IPS DF 4.7 (cell line): ENCODE results near the gene SFRP5.

ENCODE experiments used
- DNase-seq: peaks from one replicate; pipeline ENCODE4 v3.0.0-alpha.2; 2013; ENCODE audit warnings: low spot score; ENCODE audit errors: extremely low read depth

The SFRP5 gene

GRCh38 chr10:97788552-97789442, 17.0 kb upstream of the SFRP5 start:
- DNase-seq: no peak

- no peak for DNase-seq
Observed at GRCh38 chr10:97785731-97786130, 13.9 kb upstream of the SFRP5 start.

GRCh38 chr10:97785231-97785630, 13.4 kb upstream of the SFRP5 start:
- no peak for DNase-seq

- DNase-seq: no peak
Observed at GRCh38 chr10:97784200-97784810, 12.5 kb upstream of the SFRP5 start.

- DNase-seq: no peak
Observed at GRCh38 chr10:97782455-97783228, 10.8 kb upstream of the SFRP5 start.

GRCh38 chr10:97781618-97782331, 10.0 kb upstream of the SFRP5 start:
- no peak for DNase-seq

- no peak for DNase-seq
Observed at GRCh38 chr10:97780841-97781617, 9.2 kb upstream of the SFRP5 start.

- no peak for DNase-seq
Observed at GRCh38 chr10:97779975-97780374, 8.2 kb upstream of the SFRP5 start.

GRCh38 chr10:97779492-97779891, 7.7 kb upstream of the SFRP5 start:
- DNase-seq: no peak

GRCh38 chr10:97778452-97779302, 6.9 kb upstream of the SFRP5 start:
- DNase-seq: no peak

GRCh38 chr10:97777143-97777542, 5.3 kb upstream of the SFRP5 start:
- DNase-seq: no peak

GRCh38 chr10:97774811-97775294, 3.1 kb upstream of the SFRP5 start:
- no peak for DNase-seq

- no peak for DNase-seq
Observed at GRCh38 chr10:97773096-97773495, 1.3 kb upstream of the SFRP5 start.

- no peak for DNase-seq
Observed at GRCh38 chr10:97771055-97771891, 526 bp downstream of the SFRP5 start.

GRCh38 chr10:97770255-97770654, 1.5 kb downstream of the SFRP5 start:
- DNase-seq: no peak

- DNase-seq: no peak
Observed at GRCh38 chr10:97768322-97769315, 3.2 kb downstream of the SFRP5 start.
